Occipital lobe (tissue), 2 donors: ENCODE data around the gene DRC7. TPM values are rescaled to one million over a fixed set of nuclear protein-coding genes. Genes with fewer than 3 reads are reported as not detected.

Source experiments
- DNase-seq: peaks from one replicate; lab custom pipeline; 2025; lab: John Stamatoyannopoulos, UW
- total RNA-seq: library from RNA; depleted of rRNA; stranded (reverse); fragments of >200 nt; gene quantifications from one replicate; pipeline ENCODE4 v1.2.3, GENCODE V29; 2014

Gene DRC7
- total RNA-seq, 1 donor from 2014 or later, result 0.78 TPM

GRCh38 chr16:57676553-57677085 lies 18.0 kb upstream of the DRC7 start:
- DNase-seq, result no peak

GRCh38 chr16:57677622-57678369 lies 16.8 kb upstream of the DRC7 start:
- no peak for DNase-seq

GRCh38 chr16:57679016-57679415 lies 15.6 kb upstream of the DRC7 start:
- no peak for DNase-seq

- DNase-seq, result no peak
Measured at GRCh38 chr16:57679767-57680482, 14.7 kb upstream of the DRC7 start.

- no peak for DNase-seq
Measured at GRCh38 chr16:57680842-57681375, 13.7 kb upstream of the DRC7 start.

- no peak for DNase-seq
Measured at GRCh38 chr16:57681950-57682728, 12.5 kb upstream of the DRC7 start.

GRCh38 chr16:57682809-57683635 lies 11.6 kb upstream of the DRC7 start:
- no peak for DNase-seq

- DNase-seq, result no peak
Measured at GRCh38 chr16:57683636-57684545, 10.7 kb upstream of the DRC7 start.

GRCh38 chr16:57684626-57685358 lies 9.8 kb upstream of the DRC7 start:
- no peak for DNase-seq

- no peak for DNase-seq
Measured at GRCh38 chr16:57685633-57686032, 9.0 kb upstream of the DRC7 start.

- no peak for DNase-seq
Measured at GRCh38 chr16:57686577-57686976, 8.0 kb upstream of the DRC7 start.

GRCh38 chr16:57687363-57687929 lies 7.2 kb upstream of the DRC7 start:
- DNase-seq, result no peak

GRCh38 chr16:57688487-57688986 lies 6.1 kb upstream of the DRC7 start:
- no peak for DNase-seq

GRCh38 chr16:57688987-57689761 lies 5.4 kb upstream of the DRC7 start:
- no peak for DNase-seq

- DNase-seq, result no peak
Measured at GRCh38 chr16:57689762-57690558, 4.6 kb upstream of the DRC7 start.

GRCh38 chr16:57690782-57691471 lies 3.7 kb upstream of the DRC7 start:
- DNase-seq, result no peak
